Fibroblast of peridontal ligament (primary cell): ENCODE results near the gene UBAC1.
A peak's percentile ranks its signal among the peaks of the same experiment; 100 is the strongest.
"Not testable (repeated sequence)": the region's sequence is repeated elsewhere in the genome, so short reads cannot be mapped to it uniquely, and the experiment has no call there.

Experiments used
- DNase-seq: peaks from one replicate; pipeline ENCODE4 v3.0.0-alpha.2; 2010; ENCODE audit errors: extremely low read depth

The UBAC1 gene

GRCh38 chr9:135901826-135902225 is 59.3 kb downstream of the UBAC1 start:
- DNase-seq = no peak

- no peak for DNase-seq
Observed at GRCh38 chr9:135901031-135901758, 60.0 kb downstream of the UBAC1 start.

GRCh38 chr9:135898634-135899407 is 62.4 kb downstream of the UBAC1 start:
- DNase-seq = peak; percentile 96

GRCh38 chr9:135896626-135897025 is 64.5 kb downstream of the UBAC1 start:
- no peak for DNase-seq

GRCh38 chr9:135896205-135896604 is 65.0 kb downstream of the UBAC1 start:
- no peak for DNase-seq

- DNase-seq = no peak
Observed at GRCh38 chr9:135895202-135895848, 65.8 kb downstream of the UBAC1 start.

GRCh38 chr9:135893104-135893503 is 68.1 kb downstream of the UBAC1 start:
- DNase-seq = no peak

GRCh38 chr9:135892327-135892726 is 68.8 kb downstream of the UBAC1 start:
- DNase-seq = not testable (repeated sequence)

- no peak for DNase-seq
Observed at GRCh38 chr9:135891027-135891631, 70.0 kb downstream of the UBAC1 start.

- DNase-seq = no peak
Observed at GRCh38 chr9:135890190-135891026, 70.8 kb downstream of the UBAC1 start.

- DNase-seq = no peak
Observed at GRCh38 chr9:135889564-135890189, 71.5 kb downstream of the UBAC1 start.

- DNase-seq = no peak
Observed at GRCh38 chr9:135888766-135889394, 72.3 kb downstream of the UBAC1 start.

GRCh38 chr9:135888126-135888765 is 72.9 kb downstream of the UBAC1 start:
- DNase-seq = no peak

- DNase-seq = no peak
Observed at GRCh38 chr9:135887585-135888050, 73.6 kb downstream of the UBAC1 start.

- DNase-seq = no peak
Observed at GRCh38 chr9:135887021-135887507, 74.1 kb downstream of the UBAC1 start.

- DNase-seq = no peak
Observed at GRCh38 chr9:135886147-135886981, 74.8 kb downstream of the UBAC1 start.

GRCh38 chr9:135885100-135885853 is 75.9 kb downstream of the UBAC1 start:
- DNase-seq = peak; percentile 39
